ENCODE data around the gene HMG20B. TPM values are rescaled to one million over a fixed set of nuclear protein-coding genes. Genes with fewer than 3 reads are reported as not detected.
A peak's percentile ranks its signal among the peaks of the same experiment; 100 is the strongest.

Gene HMG20B
- total and polyA plus RNA-seq, 2 of the 8 experiments (the other 6 are each of a cell fraction or from before 2014, with no cell fraction given), result 42.9 to 74.2 TPM

DNA sequence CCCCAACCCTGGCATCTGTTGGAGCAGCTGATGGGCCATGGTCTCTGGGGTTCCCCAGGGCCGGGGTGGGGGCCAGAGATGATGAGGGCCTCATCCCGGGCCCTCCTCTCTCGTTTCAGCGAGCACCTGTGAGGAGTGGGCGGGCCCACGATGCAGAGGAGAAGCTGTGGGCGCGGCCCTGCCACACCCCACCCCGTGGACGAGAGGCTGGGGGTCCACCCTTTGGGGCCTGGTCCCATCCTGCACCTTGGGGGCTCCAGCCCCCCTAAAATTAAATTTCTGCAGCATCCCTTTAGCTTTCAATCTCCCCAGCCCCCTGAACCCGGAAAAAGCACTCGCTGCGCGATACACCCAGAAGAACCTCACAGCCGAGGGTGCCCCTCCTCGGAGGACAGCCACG, 5.6 kb downstream of the HMG20B start:
- no peak overlapping the region for H3K23ac ChIP-seq (ENCODE audit: insufficient read length)
- TF ChIP-seq POU5F1 (IDR thresholded peaks at IDR 0.05; ENCODE audit: low read depth, low read length), result no peak
- no peak for TF ChIP-seq TBP (IDR thresholded peaks at IDR 0.05; ENCODE audit: low read depth, low read length)
- TF ChIP-seq SIN3A (conservative IDR thresholded peaks at IDR 0.05 in 1 of 2, IDR thresholded peaks at IDR 0.05 in 1 of 2; ENCODE audit: low read depth in 1 of 2, low read length in 2 of 2), result 0 out of 4 replicates have a peak, but pooled peaks of 1 of the 2 experiments have one; percentile 8
- no peak overlapping the region for H2AFZ ChIP-seq (ENCODE audit: low read length)
- H3K27me3 ChIP-seq (replicated peaks in 1 of 4; ENCODE audit: control insufficient read depth in 3 of 4, extremely low read depth in 1 of 4, insufficient read depth in 3 of 4, low read length in 3 of 4), result peaks cover 0 to 5% (median 0%) of the 10 kb centered on the region in 4 experiments; a peak in 2 of 7 replicates
- H3K9ac ChIP-seq (replicated peaks in 1 of 4; ENCODE audit: extremely low read depth in 1 of 4, low read depth in 3 of 4, low read length in 3 of 4), result no peak overlapping the region
- peaks cover 0 to 13% (median 8%) of the 10 kb centered on the region in 4 experiments; a peak in 5 of 7 replicates for H3K4me1 ChIP-seq (replicated peaks in 1 of 4; ENCODE audit: control insufficient read depth in 3 of 4, insufficient read depth in 4 of 4, low read length in 3 of 4)
- H3K18ac ChIP-seq (ENCODE audit: extremely low read depth, low read length), result peak overlapping the region; percentile 19; the same call in 1 of the 2 replicates
- H3K4me3 ChIP-seq (ENCODE audit: extremely low read depth in 1 of 4, insufficient read depth in 2 of 4, low read depth in 3 of 4, low read length in 4 of 4), result peak overlapping the region in 3 of 4 experiments; percentile 7 to 77 (median 67); a peak in 5 of 8 replicates
- no peak overlapping the region for H4K8ac ChIP-seq (ENCODE audit: extremely low read depth, insufficient read depth, low read length)
- no peak overlapping the region for H2BK15ac ChIP-seq (ENCODE audit: low read length)
- peaks cover 3 to 8% of the 10 kb centered on the region in 2 experiments for H4K20me1 ChIP-seq (replicated peaks in 1 of 2; ENCODE audit: control insufficient read depth in 1 of 2, insufficient read depth in 2 of 2, low read length in 2 of 2)
- no peaks in the 10 kb centered on the region for H3K79me1 ChIP-seq (ENCODE audit: low read depth, low read length)
- WGBS, 2 experiments (ENCODE audit: extremely low coverage in 1 of 2, insufficient coverage in 1 of 2, insufficient read length in 1 of 2, insufficient replicate concordance in 2 of 2, low coverage in 1 of 2, low lambda C conversion rate in 2 of 2, missing lambda C conversion rate in 1 of 2), result 65% methylated on average over 17 of the region's 17 CpGs; no CpG with 5 or more reads in 1 of the 2 experiments
- no peak overlapping the region for H2BK120ac ChIP-seq (replicated peaks; ENCODE audit: low read depth, low read length)
- H3K79me2 ChIP-seq (ENCODE audit: control insufficient read depth in 1 of 2, insufficient read depth in 2 of 2, low read length in 2 of 2), result no peaks in the 10 kb centered on the region
- H4K5ac ChIP-seq (ENCODE audit: insufficient read length, low read depth, low read length), result peak overlapping the region; percentile 24
- no peak overlapping the region for H2BK20ac ChIP-seq (ENCODE audit: low read length)
- no peak overlapping the region for H3K56ac ChIP-seq (replicated peaks; ENCODE audit: insufficient read length, low read depth, low read length)
- H3K4ac ChIP-seq (replicated peaks; ENCODE audit: insufficient read length, low read depth, low read length), result no peak overlapping the region
- H3K23me2 ChIP-seq (ENCODE audit: low read depth, low read length), result peaks cover 17% of the 10 kb centered on the region; the same call in 1 of the 2 replicates
- H3K14ac ChIP-seq (ENCODE audit: insufficient read length), result no peak overlapping the region
- no peak overlapping the region for H2BK5ac ChIP-seq (ENCODE audit: low read depth, low read length)
- DNase-seq (ENCODE audit: low read depth in 1 of 2, low spot score in 2 of 2), result peak in 1 of 2 experiments; percentile 56
- no peak overlapping the region for H4K91ac ChIP-seq (replicated peaks; ENCODE audit: insufficient read length, low read length)
- no peak for FAIRE-seq
- H2AK5ac ChIP-seq (ENCODE audit: low read depth, low read length), result no peak overlapping the region
- ChIA-PET CTCF (ENCODE audit: partially characterized antibody) (interaction anchor here (1.0 to 6.6 kb wide), 9 partner anchors 8 to 148 kb away, joined by 3 to 51 read pairs (median 6); partner anchors contain the start of gene MFSD12), POLR2A (ENCODE audit: partially characterized antibody) (interaction anchor here (0.6 to 2.0 kb wide), 17 partner anchors 8 to 184 kb away, joined by 3 to 7 read pairs (median 4); partner anchors contain the start of genes MRPL54 and TEKTIP1)
- peak overlapping the region; percentile 81 to 84 for H3K4me2 ChIP-seq (ENCODE audit: insufficient read depth in 1 of 2, low read depth in 2 of 2, low read length in 2 of 2)
- no peak overlapping the region for H3K27ac ChIP-seq (ENCODE audit: low read depth, low read length)
- H3K9me3 ChIP-seq (ENCODE audit: insufficient read depth in 2 of 2, low read depth in 1 of 2, low read length in 1 of 2), result no peaks in the 10 kb centered on the region
- no peak overlapping the region for H2BK12ac ChIP-seq (ENCODE audit: low read depth, low read length)
- no peaks in the 10 kb centered on the region for H3K36me3 ChIP-seq (ENCODE audit: control insufficient read depth in 2 of 4, insufficient read depth in 4 of 4, low read length in 3 of 4)
